GM12875 (cell line): Measurements from ENCODE around the gene HDAC4.

Experiments
- H3K4me3 ChIP-seq: one replicate; pipeline ENCODE4 v1.5.1; 2011; ENCODE audit warnings: low read depth, low read length, control low read depth
- CTCF ChIP-seq: IDR thresholded peaks from 2 replicates; pipeline ENCODE4 v1.5.1; 2011; ENCODE audit warnings: low read depth, mild to moderate bottlenecking, control low read depth, inconsistent platforms, low read length, moderate library complexity, borderline replicate concordance; ENCODE audit not compliant: insufficient read depth

Gene HDAC4

GRCh38 chr2:239425631-239426030 is 24.8 kb upstream of the HDAC4 start:
- TF ChIP-seq CTCF: no peak
- H3K4me3 ChIP-seq: no peak overlapping the region

GRCh38 chr2:239424337-239425045 is 23.7 kb upstream of the HDAC4 start:
- H3K4me3 ChIP-seq: no peak overlapping the region
- no peak for TF ChIP-seq CTCF

GRCh38 chr2:239423551-239423950 is 22.7 kb upstream of the HDAC4 start:
- no peak for TF ChIP-seq CTCF
- no peak overlapping the region for H3K4me3 ChIP-seq

GRCh38 chr2:239421851-239422250 is 21.0 kb upstream of the HDAC4 start:
- TF ChIP-seq CTCF: no peak
- H3K4me3 ChIP-seq: no peak overlapping the region

- TF ChIP-seq CTCF: no peak
- no peak overlapping the region for H3K4me3 ChIP-seq
Observed at GRCh38 chr2:239420082-239420481, 19.3 kb upstream of the HDAC4 start.

GRCh38 chr2:239418918-239419317 is 18.1 kb upstream of the HDAC4 start:
- H3K4me3 ChIP-seq: no peak overlapping the region
- no peak for TF ChIP-seq CTCF

- H3K4me3 ChIP-seq: no peak overlapping the region
- no peak for TF ChIP-seq CTCF
Observed at GRCh38 chr2:239412905-239413603, 12.2 kb upstream of the HDAC4 start.
